Endodermal cell (in vitro differentiated cells): ENCODE measurements around the gene C6orf163. TPM values are rescaled to one million over a fixed set of nuclear protein-coding genes. Genes with fewer than 3 reads are reported as not detected.

Experiments used
- DNase-seq: peaks from one replicate; pipeline ENCODE4 v3.0.0-alpha.2; 2017
- H3K27ac ChIP-seq: 2 replicates; pipeline ENCODE4 v1.5.1; 2013; ENCODE audit warnings: mild to moderate bottlenecking, low read depth, low read length, moderate library complexity
- H3K27me3 ChIP-seq: 2 replicates; pipeline ENCODE4 v1.6.1; 2013; ENCODE audit warnings: mild to moderate bottlenecking, low read length, moderate library complexity; ENCODE audit not compliant: insufficient read depth, control insufficient read depth, poor library complexity, severe bottlenecking
- H3K36me3 ChIP-seq: 2 replicates; pipeline ENCODE4 v1.7.0; 2013; ENCODE audit warnings: mild to moderate bottlenecking, low read length, moderate library complexity; ENCODE audit not compliant: control insufficient read depth, insufficient read depth
- H3K4me1 ChIP-seq: one replicate; pipeline ENCODE4 v1.7.0; 2013; ENCODE audit warnings: low read length; ENCODE audit not compliant: control insufficient read depth, insufficient read depth
- H3K4me3 ChIP-seq: 2 replicates; pipeline ENCODE4 v1.5.1; 2013; ENCODE audit warnings: mild to moderate bottlenecking, low read length, moderate library complexity
- H3K9ac ChIP-seq: 2 replicates; pipeline ENCODE4 v1.6.1; 2013; ENCODE audit warnings: mild to moderate bottlenecking, low read length, moderate library complexity; ENCODE audit not compliant: poor library complexity, severe bottlenecking; ENCODE audit errors: extremely low read depth
- H3K9me3 ChIP-seq: 2 replicates; pipeline ENCODE4 v1.6.1; 2013; ENCODE audit warnings: mild to moderate bottlenecking, low read length, moderate library complexity; ENCODE audit not compliant: control insufficient read depth
- H3K27ac Mint-ChIP-seq: 2 replicates; pipeline ENCODE4 v1.8.0; 2020; ENCODE audit warnings: mixed read lengths
- H3K27me3 Mint-ChIP-seq: 2 replicates; pipeline ENCODE4 v1.8.0; 2021; ENCODE audit warnings: mild to moderate bottlenecking, mixed read lengths; ENCODE audit not compliant: insufficient read depth
- H3K36me3 Mint-ChIP-seq: 2 replicates; pipeline ENCODE4 v1.8.0; 2020; ENCODE audit warnings: low read depth, mixed read lengths
- H3K4me1 Mint-ChIP-seq: 2 replicates; pipeline ENCODE4 v1.8.0; 2020; ENCODE audit warnings: mixed read lengths
- H3K4me3 Mint-ChIP-seq: 2 replicates; pipeline ENCODE4 v1.8.0; 2020; ENCODE audit warnings: mild to moderate bottlenecking, moderate library complexity, mixed read lengths
- H3K9me3 Mint-ChIP-seq: 2 replicates; pipeline ENCODE4 v1.8.0; 2020; ENCODE audit warnings: mild to moderate bottlenecking, mixed read lengths
- CTCF ChIP-seq: fragments of 200-600 bp; sonication (generic); conservative IDR thresholded peaks from 2 replicates; pipeline ENCODE4 v1.5.0; 2021; ENCODE audit warnings: antibody characterized with exemption, mild to moderate bottlenecking
- WGBS, 2 experiments: methylation state at CpG; one replicate each; pipeline versions ENCODE4 v1.1.5 to v1.1.7; 2013; ENCODE audit warnings: missing lambda C conversion rate in 2 of 2, mixed read lengths in 1 of 2; ENCODE audit not compliant: insufficient coverage in 1 of 2, insufficient read length in 1 of 2; 5-methylcytosine and 5-hydroxymethylcytosine counted together
- total RNA-seq, 2 donors: library from RNA; stranded (reverse); fragmentation: NEBNext Ultra II Directional in 1 of 2; extraction: Animal tissue kit (Norgen Biotek cat#: 25700) in 1 of 2; gene quantifications; 2 replicates in 1 of 2; 3 replicates in 1 of 2; pipeline ENCODE4 v1.2.1, GENCODE V29; 2021

The C6orf163 gene
- total RNA-seq, 2 donors from 2014 or later = 4.5 to 5.2 TPM

GRCh38 chr6:87384449-87384848 lies 39.8 kb downstream of the C6orf163 start:
- Mint-ChIP-seq H3K4me1 (peaks cover 6% of the 10 kb centered on the region), H3K9me3 (no peaks in the 10 kb centered on the region), H3K36me3 (peaks cover 2% of the 10 kb centered on the region), H3K4me3 (no peak overlapping the region), H3K27ac (no peak overlapping the region), H3K27me3 (no peaks in the 10 kb centered on the region)
- Histone ChIP-seq H3K4me3 (no peak overlapping the region), H3K4me1 (no peaks in the 10 kb centered on the region), H3K9me3 (no peaks in the 10 kb centered on the region), H3K36me3 (no peaks in the 10 kb centered on the region), H3K9ac (no peak overlapping the region), H3K27ac (no peak overlapping the region), H3K27me3 (no peaks in the 10 kb centered on the region)
- no peak for DNase-seq
- no peak for TF ChIP-seq CTCF
- 90 to 95% methylated on average over 2 to 3 of the region's 3 CpGs for WGBS, 2 experiments

- peak; percentile 85 for DNase-seq
- TF ChIP-seq CTCF = peak; percentile 80
- no peaks in the 10 kb centered on the region for H3K27me3 ChIP-seq
- H3K27ac ChIP-seq = no peak overlapping the region
- no peaks in the 10 kb centered on the region for H3K27me3 Mint-ChIP-seq
- H3K9me3 Mint-ChIP-seq = no peaks in the 10 kb centered on the region
- no peaks in the 10 kb centered on the region for H3K9me3 ChIP-seq
- no peaks in the 10 kb centered on the region for H3K4me1 ChIP-seq
- no peaks in the 10 kb centered on the region for H3K36me3 ChIP-seq
- no peaks in the 10 kb centered on the region for H3K36me3 Mint-ChIP-seq
- WGBS, 2 experiments = 56 to 67% methylated on average over 1 to 3 of the region's 3 CpGs
- H3K4me1 Mint-ChIP-seq = no peaks in the 10 kb centered on the region
- no peak overlapping the region for H3K4me3 Mint-ChIP-seq
- no peak overlapping the region for H3K4me3 ChIP-seq
- no peak overlapping the region for H3K27ac Mint-ChIP-seq
- H3K9ac ChIP-seq = no peak overlapping the region
Observed at GRCh38 chr6:87391334-87391733, 46.7 kb downstream of the C6orf163 start.

- Mint-ChIP-seq H3K4me1 (no peaks in the 10 kb centered on the region), H3K9me3 (no peaks in the 10 kb centered on the region), H3K27me3 (no peaks in the 10 kb centered on the region), H3K4me3 (no peak overlapping the region), H3K36me3 (no peaks in the 10 kb centered on the region), H3K27ac (no peak overlapping the region)
- Histone ChIP-seq H3K9me3 (no peaks in the 10 kb centered on the region), H3K27ac (no peak overlapping the region), H3K4me1 (no peaks in the 10 kb centered on the region), H3K9ac (no peak overlapping the region), H3K4me3 (no peak overlapping the region), H3K27me3 (no peaks in the 10 kb centered on the region), H3K36me3 (no peaks in the 10 kb centered on the region)
- 5 to 20% methylated on average over 1 to 2 of the region's 2 CpGs for WGBS, 2 experiments
- peak; percentile 82 for TF ChIP-seq CTCF
- DNase-seq = no peak
Observed at GRCh38 chr6:87393026-87393622, 48.5 kb downstream of the C6orf163 start.
